ENCODE data around the gene PTPN3. TPM values are rescaled to one million over a fixed set of nuclear protein-coding genes. Genes with fewer than 3 reads are reported as not detected.

The PTPN3 gene
- total RNA-seq, 2 donors from 2014 or later, result 13.2 to 19.5 TPM

- Histone ChIP-seq H3K4me3 (no peak overlapping the region), H3K27ac (no peak overlapping the region), H3K27me3 (no peaks in the 10 kb centered on the region), H3K4me1 (no peaks in the 10 kb centered on the region), H3K9me3 (no peaks in the 10 kb centered on the region), H3K36me3 (replicated peaks in 1 of 2; ENCODE audit: insufficient read depth in 1 of 2, low read depth in 2 of 2) (peaks cover 0 to 16% of the 10 kb centered on the region in 2 donors)
- WGBS, 2 donors, result 80 to 91% methylated on average over 1 of the region's 1 CpG
- ATAC-seq (no peak), DNase-seq (no peak)
- no peak for TF ChIP-seq CTCF (IDR thresholded peaks at IDR 0.05)
- TF ChIP-seq POLR2A (IDR thresholded peaks at IDR 0.05), result no peak
- intact Hi-C loops (cut with DNase I), result no loop called here
Measured at GRCh38 chr9:109423877-109424276, 74.2 kb downstream of the PTPN3 start.

GRCh38 chr9:109422641-109423040, 75.5 kb downstream of the PTPN3 start:
- DNase-seq, result no peak
- Histone ChIP-seq H3K4me3 (no peak overlapping the region), H3K4me1 (no peaks in the 10 kb centered on the region), H3K9me3 (no peaks in the 10 kb centered on the region), H3K27ac (peak overlapping the region in 1 of 4 donors; percentile 10), H3K27me3 (no peaks in the 10 kb centered on the region), H3K36me3 (replicated peaks in 1 of 2; ENCODE audit: insufficient read depth in 1 of 2, low read depth in 2 of 2) (peaks cover 0 to 16% of the 10 kb centered on the region in 2 donors)
- WGBS, 2 donors, result 41 to 42% methylated on average over 7 of the region's 7 CpGs
- intact Hi-C loops (cut with DNase I), result no loop called here
- TF ChIP-seq CTCF (IDR thresholded peaks at IDR 0.05), result no peak
- TF ChIP-seq POLR2A (IDR thresholded peaks at IDR 0.05), result no peak
- ATAC-seq, result no peak

GRCh38 chr9:109421026-109421970, 76.8 kb downstream of the PTPN3 start:
- WGBS, 2 donors, result 53 to 58% methylated on average over 13 of the region's 13 CpGs
- no peaks in the 10 kb centered on the region for H3K9me3 ChIP-seq
- DNase-seq (no peak), ATAC-seq (no peak)
- no peaks in the 10 kb centered on the region for H3K4me1 ChIP-seq
- no peaks in the 10 kb centered on the region for H3K27me3 ChIP-seq
- peaks cover 0 to 13% of the 10 kb centered on the region in 2 donors for H3K36me3 ChIP-seq (replicated peaks in 1 of 2; ENCODE audit: insufficient read depth in 1 of 2, low read depth in 2 of 2)
- no peak overlapping the region for H3K4me3 ChIP-seq
- TF ChIP-seq CTCF (IDR thresholded peaks at IDR 0.05) (no peak), POLR2A (IDR thresholded peaks at IDR 0.05) (no peak)
- H3K27ac ChIP-seq, result no peak overlapping the region
- intact Hi-C loops (cut with DNase I), result no loop called here

GRCh38 chr9:109419531-109419930, 78.6 kb downstream of the PTPN3 start:
- ATAC-seq (no peak), DNase-seq (no peak)
- Histone ChIP-seq H3K36me3 (replicated peaks in 1 of 2; ENCODE audit: insufficient read depth in 1 of 2, low read depth in 2 of 2) (peaks cover 0 to 13% of the 10 kb centered on the region in 2 donors), H3K4me1 (no peaks in the 10 kb centered on the region), H3K9me3 (no peaks in the 10 kb centered on the region), H3K27me3 (no peaks in the 10 kb centered on the region), H3K27ac (no peak overlapping the region), H3K4me3 (no peak overlapping the region)
- 49 to 75% methylated on average over 4 of the region's 4 CpGs for WGBS, 2 donors
- TF ChIP-seq CTCF (IDR thresholded peaks at IDR 0.05), result no peak
- no peak for TF ChIP-seq POLR2A (IDR thresholded peaks at IDR 0.05)
- intact Hi-C loops (cut with DNase I), result no loop called here
